Heart right ventricle (tissue), 16 donors: ENCODE results near the gene IER3. TPM values are rescaled to one million over a fixed set of nuclear protein-coding genes. Genes with fewer than 3 reads are reported as not detected.
"Not testable (repeated sequence)": the region's sequence is repeated elsewhere in the genome, so short reads cannot be mapped to it uniquely, and the experiment has no call there.

ENCODE experiments used
- ATAC-seq, 8 donors: fragments of 200-7000 bp; cut with Tn5 transposase; one replicate each; pipeline ENCODE4 v1.9.1; 2020; ENCODE audit warnings: mild to moderate bottlenecking in 8 of 8, moderate library complexity in 8 of 8, moderate number of reproducible peaks in 1 of 8
- DNase-seq, 2 donors: peaks; one replicate each; pipeline ENCODE4 v3.0.0-alpha.2; 2020
- H3K27ac ChIP-seq, 10 donors: fragments of 200-600 bp; sonication (generic) in 2 of 10; one replicate each; pipeline versions ENCODE4 v1.5.0 to v1.8.0; 2020 to 2022; ENCODE audit warnings: mild to moderate bottlenecking in 3 of 10
- H3K27me3 ChIP-seq, 7 donors: fragments of 200-600 bp; one replicate each; pipeline ENCODE4 v1.8.0; 2021 to 2022; ENCODE audit warnings: mild to moderate bottlenecking in 2 of 7
- H3K36me3 ChIP-seq, 9 donors: fragments of 200-600 bp; sonication (generic) in 1 of 9; one replicate each; pipeline versions ENCODE4 v1.5.0 to v1.8.0; 2020 to 2022; ENCODE audit warnings: mild to moderate bottlenecking in 2 of 9
- H3K4me1 ChIP-seq, 9 donors: fragments of 200-600 bp; sonication (generic) in 1 of 9; one replicate each; pipeline versions ENCODE4 v1.5.0 to v1.8.0; 2020 to 2022; ENCODE audit warnings: mild to moderate bottlenecking in 4 of 9
- H3K4me3 ChIP-seq, 10 donors: fragments of 200-600 bp; sonication (generic) in 2 of 10; one replicate each; pipeline versions ENCODE4 v1.5.0 to v1.8.0; 2020 to 2022; ENCODE audit warnings: mild to moderate bottlenecking in 7 of 10, moderate library complexity in 2 of 10
- H3K9me3 ChIP-seq, 11 donors: fragments of 200-600 bp in 10 of 11; sonication (generic) in 2 of 11; one replicate each; pipeline versions ENCODE4 v1.5.0 to v1.8.0; 2013 to 2022; ENCODE audit warnings: mild to moderate bottlenecking in 2 of 11, control low read depth in 1 of 11, moderate library complexity in 1 of 11
- WGBS, 2 donors: extraction: QIAGEN DNeasy Blood & Tissue Kit; methylation state at CpG; one replicate each; pipeline ENCODE4 v1.1.7; 2013; ENCODE audit warnings: inconsistent platforms in 1 of 2; 5-methylcytosine and 5-hydroxymethylcytosine counted together
- intact Hi-C, 10 donors: fragments of 100-400 bp; cut with DNase I; formaldehyde crosslinking; loops; one replicate each; pipeline versions ENCODE4 v1.11.1 to v1.14.2; 2022
- polyA plus RNA-seq, 2 donors: library from polyadenylated mRNA; stranded (reverse); fragments of 200-250 nt; gene quantifications; one replicate each; pipeline ENCODE4 v1.2.3, GENCODE V29; 2013
- total RNA-seq, 10 donors: library from RNA; stranded (reverse); fragmentation: NEBNext Ultra II Directional in 3 of 10; extraction: Animal tissue kit (Norgen Biotek cat#: 25700) in 3 of 10; gene quantifications; one replicate each; pipeline versions ENCODE4 v1.2.1 to v1.2.4, GENCODE V29; 2021 to 2023
- TF ChIP-seq, protein P1 (sequence below), 9 donors: fragments of 200-600 bp; sonication (generic) in 2 of 9; IDR thresholded peaks; one replicate each; pipeline versions ENCODE4 v1.5.0 to v1.8.0; 2021 to 2022; ENCODE audit warnings: antibody characterized with exemption in 9 of 9, mild to moderate bottlenecking in 5 of 9, moderate library complexity in 1 of 9
- donor health status: Arrhythmogenic right ventricular cardiomyopathy.
- donor health status: ischemic (EF 13 %, LVEDD 7.1; RV severe dilation, severe dysfunction).
- donor health status: healthy with polysubstance abuse.
- donor health status: DM: no; HTN: yes; CAD: no.
- donor health status: DM: no; HTN: no; CAD: no.
- donor health status: ischemic (EF 25% LVEDD 6.9; RV normal size, moderate dysfunction).
- donor health status: ischemic (EF 25% LVEDD 5.7; RV mildly dilated, moderate dysfunction).
- donor health status: healthy.
- donor health status: DM: yes; HTN: yes; CAD: no.
- donor health status: Ischemic cardiomyopathy.
- donor health status: ischemic (EF 35%, LVEDD 5.7; RV mildly dilated, moderate dysfunction).
- donor health status: nonischemic (EF 11% LVEDD 7.7; RV severe dilation, severe dysfunction).
- donor health status: DM: yes; HTN: yes; CAD: no.
- donor health status: PGD.
- donor health status: ischemic (EF 29% LVEDD 5.4; RV normal size, mild dysfunction).
- donor health status: nonischemic (EF 23%, LVEDD 6.1; RV moderate dilation, normal function).

The IER3 gene
- total and polyA plus RNA-seq, 12 donors = 15.6 to 309 (median 103) TPM

DNA sequence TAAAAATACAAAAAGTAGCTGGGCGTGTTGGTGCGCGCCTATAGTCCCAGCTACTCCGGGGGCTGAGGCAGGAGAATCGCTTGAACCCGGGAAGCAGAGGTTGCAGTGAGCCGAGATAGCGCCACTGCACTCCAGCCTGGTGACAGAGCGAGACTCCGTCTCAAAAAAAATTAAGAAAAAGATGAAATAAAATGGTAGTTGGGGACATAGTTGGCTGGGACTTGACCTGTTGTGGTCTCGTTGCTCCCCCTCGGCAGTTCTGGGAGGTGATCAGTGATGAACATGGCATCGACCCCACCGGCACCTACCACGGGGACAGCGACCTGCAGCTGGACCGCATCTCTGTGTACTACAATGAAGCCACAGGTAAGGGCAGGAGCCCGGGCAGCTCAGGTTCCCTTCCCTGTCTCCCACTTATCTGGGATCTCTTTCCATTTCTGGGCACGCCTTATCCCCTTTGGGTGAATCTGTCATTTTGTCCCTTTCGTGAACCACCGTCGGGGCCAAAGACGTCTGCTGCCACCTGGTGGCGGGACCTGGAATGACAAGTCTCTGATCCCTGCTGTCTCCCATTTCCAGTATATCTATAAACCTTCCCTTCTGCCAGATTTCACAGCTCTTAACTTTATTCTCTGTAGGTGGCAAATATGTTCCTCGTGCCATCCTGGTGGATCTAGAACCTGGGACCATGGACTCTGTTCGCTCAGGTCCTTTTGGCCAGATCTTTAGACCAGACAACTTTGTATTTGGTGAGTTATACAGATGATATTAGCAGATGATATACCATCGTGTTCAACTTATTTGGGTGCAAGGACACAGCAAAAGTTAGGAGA is 21.9 kb downstream of the IER3 start:
- no peaks in the 10 kb centered on the region for H3K9me3 ChIP-seq

DNA sequence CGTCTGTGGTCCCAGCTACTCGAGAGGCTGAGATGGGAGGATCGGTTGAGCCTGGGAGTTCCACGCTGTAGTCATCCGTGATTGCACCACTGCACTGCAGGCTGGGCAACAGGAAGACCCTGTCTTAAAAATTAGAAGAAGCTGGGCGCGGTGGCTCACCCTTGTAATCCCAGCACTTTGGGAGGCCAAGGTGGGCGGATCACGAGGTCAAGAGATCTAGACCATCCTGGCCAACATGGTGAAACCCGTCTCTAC is 22.4 kb downstream of the IER3 start:
- H3K27me3 ChIP-seq, ATAC-seq, DNase-seq, H3K9me3 ChIP-seq: not testable (repeated sequence)
- intact Hi-C loops = loop anchor here (1.0 to 10.0 kb wide), 10 partner anchors 41 to 237 kb away; partner anchors contain the start of genes GNL1 (in 3 of the 10), PRR3 (in 3 of the 10), ATAT1 (in 1 of the 10) and HLA-E (in 1 of the 10)
- Histone ChIP-seq H3K4me1 (peaks cover 7 to 71% (median 61%) of the 10 kb centered on the region in 9 donors), H3K27ac (peak overlapping the region in 9 of 10 donors; percentile 73 to 99 (median 97)), H3K4me3 (peak overlapping the region; percentile 34 to 98 (median 84)), H3K36me3 (peaks cover 0 to 55% (median 29%) of the 10 kb centered on the region in 9 donors)
- WGBS, 2 donors = 16 to 17% methylated on average over 10 of the region's 10 CpGs

More for the DNA sequence above, 21.9 kb downstream of the IER3 start:
- Histone ChIP-seq H3K27me3 (no peaks in the 10 kb centered on the region), H3K27ac (peak overlapping the region in 9 of 10 donors; percentile 73 to 99 (median 97)), H3K4me1 (peaks cover 7 to 71% (median 61%) of the 10 kb centered on the region in 9 donors), H3K4me3 (peak overlapping the region; percentile 34 to 98 (median 84)), H3K36me3 (peaks cover 0 to 60% (median 34%) of the 10 kb centered on the region in 9 donors)
- intact Hi-C loops = loop anchor here (1.0 to 10.0 kb wide), 10 partner anchors 42 to 238 kb away; partner anchors contain the start of genes GNL1 (in 3 of the 10), PRR3 (in 3 of the 10), ATAT1 (in 1 of the 10) and HLA-E (in 1 of the 10)
- TF ChIP-seq, protein P1, sequence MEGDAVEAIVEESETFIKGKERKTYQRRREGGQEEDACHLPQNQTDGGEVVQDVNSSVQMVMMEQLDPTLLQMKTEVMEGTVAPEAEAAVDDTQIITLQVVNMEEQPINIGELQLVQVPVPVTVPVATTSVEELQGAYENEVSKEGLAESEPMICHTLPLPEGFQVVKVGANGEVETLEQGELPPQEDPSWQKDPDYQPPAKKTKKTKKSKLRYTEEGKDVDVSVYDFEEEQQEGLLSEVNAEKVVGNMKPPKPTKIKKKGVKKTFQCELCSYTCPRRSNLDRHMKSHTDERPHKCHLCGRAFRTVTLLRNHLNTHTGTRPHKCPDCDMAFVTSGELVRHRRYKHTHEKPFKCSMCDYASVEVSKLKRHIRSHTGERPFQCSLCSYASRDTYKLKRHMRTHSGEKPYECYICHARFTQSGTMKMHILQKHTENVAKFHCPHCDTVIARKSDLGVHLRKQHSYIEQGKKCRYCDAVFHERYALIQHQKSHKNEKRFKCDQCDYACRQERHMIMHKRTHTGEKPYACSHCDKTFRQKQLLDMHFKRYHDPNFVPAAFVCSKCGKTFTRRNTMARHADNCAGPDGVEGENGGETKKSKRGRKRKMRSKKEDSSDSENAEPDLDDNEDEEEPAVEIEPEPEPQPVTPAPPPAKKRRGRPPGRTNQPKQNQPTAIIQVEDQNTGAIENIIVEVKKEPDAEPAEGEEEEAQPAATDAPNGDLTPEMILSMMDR (IDR thresholded peaks at IDR 0.05) = peak in 8 of 9 donors; percentile 96 to 99 (median 97)
- 13 to 17% methylated on average over 27 of the region's 27 CpGs for WGBS, 2 donors
- DNase-seq (peak; percentile 80 to 85), ATAC-seq (peak in 5 of 8 donors; percentile 1 to 25 (median 10))

GRCh38 chr6:30721198-30722024 is 22.9 kb downstream of the IER3 start:
- intact Hi-C loops = loop anchor here (1.0 to 10.0 kb wide), 12 partner anchors 35 to 237 kb away; partner anchors contain the start of genes PPP1R18 (in 5 of the 10), MRPS18B (in 4 of the 10), PPP1R10 (in 4 of the 10) and GNL1 (in 3 of the 10)
- ATAC-seq = peak; percentile 70 to 82 (median 78)
- 1 to 2% methylated on average over 69 to 71 of the region's 71 CpGs for WGBS, 2 donors

DNA sequence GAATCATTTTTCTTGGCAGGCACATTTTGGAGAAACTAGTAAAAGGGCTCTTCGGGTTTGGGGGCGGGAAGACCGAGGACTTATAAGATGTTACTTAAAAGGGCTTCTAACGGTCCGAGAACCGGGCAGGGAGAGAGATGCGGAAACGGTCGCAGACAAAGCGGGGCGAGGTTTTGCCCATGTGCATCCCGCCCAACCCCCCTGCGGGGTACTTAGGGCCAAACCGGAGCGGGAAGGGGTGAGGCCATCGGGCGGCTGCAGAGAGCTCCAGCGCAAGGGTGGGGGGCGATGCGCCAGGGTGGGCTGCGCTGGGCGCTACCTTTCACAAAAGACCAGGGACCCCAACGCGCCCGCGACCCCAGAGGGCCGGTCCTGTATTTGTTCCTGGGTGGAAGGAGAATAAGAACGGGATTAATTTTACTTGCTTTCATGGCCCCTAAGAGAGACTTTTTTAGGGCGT is 23.6 kb downstream of the IER3 start:
- Histone ChIP-seq H3K27ac (peak overlapping the region; percentile 70 to 99 (median 96)), H3K4me1 (peaks cover 7 to 74% (median 68%) of the 10 kb centered on the region in 9 donors), H3K27me3 (no peaks in the 10 kb centered on the region), H3K36me3 (peaks cover 0 to 43% (median 27%) of the 10 kb centered on the region in 9 donors), H3K4me3 (peak overlapping the region; percentile 67 to 98 (median 88)), H3K9me3 (no peaks in the 10 kb centered on the region)
- intact Hi-C loops = loop anchor here in 8 of 10 donors (1.0 to 10.0 kb wide), 10 partner anchors 34 to 236 kb away; partner anchors contain the start of genes MRPS18B (in 5 of the 8), PPP1R10 (in 5 of the 8), PPP1R18 (in 5 of the 8) and GNL1 (in 3 of the 8)
- TF ChIP-seq, protein P1 (IDR thresholded peaks at IDR 0.05) = no peak
- WGBS, 2 donors = 1% methylated on average over 29 of the region's 29 CpGs
- DNase-seq (peak; percentile 73), ATAC-seq (peak; percentile 2 to 47 (median 18))

More at GRCh38 chr6:30721198-30722024, 22.9 kb downstream of the IER3 start:
- H3K4me3 ChIP-seq = peak overlapping the region; percentile 67 to 98 (median 88)
- no peaks in the 10 kb centered on the region for H3K27me3 ChIP-seq
- H3K36me3 ChIP-seq = peaks cover 0 to 49% (median 27%) of the 10 kb centered on the region in 9 donors
- peak; percentile 93 to 94 for DNase-seq
- no peaks in the 10 kb centered on the region for H3K9me3 ChIP-seq
- H3K4me1 ChIP-seq = peaks cover 7 to 75% (median 65%) of the 10 kb centered on the region in 9 donors
- TF ChIP-seq, protein P1 (IDR thresholded peaks at IDR 0.05) = peak; percentile 30 to 76 (median 49)
- H3K27ac ChIP-seq = peak overlapping the region; percentile 70 to 99 (median 96)
